Activated CD4-positive, CD25-positive, alpha-beta regulatory T cell treated with anti-CD3 and anti-CD28 coated beads, Interleukin-2, amount 50 U/mL, for 24 hours (primary cell): Measurements from ENCODE around the gene MAP1B.
"Not testable (repeated sequence)": the region's sequence is repeated elsewhere in the genome, so short reads cannot be mapped to it uniquely, and the experiment has no call there.

ENCODE experiments used
- ATAC-seq, 2 donors: fragments of 150-1000 bp; cut with Tn5 transposase; one replicate each; pipeline ENCODE4 v1.10.0; 2021; ENCODE audit warnings: mild to moderate bottlenecking in 1 of 2, moderate library complexity in 1 of 2

MAP1B gene

GRCh38 chr5:72107131-72107900 lies at the start of gene MAP1B:
TSS of gene MAP1B (plus strand) at chr5:72107475. CDS start at chr5:72107532, 57 bp downstream.
- ATAC-seq = no peak

DNA sequence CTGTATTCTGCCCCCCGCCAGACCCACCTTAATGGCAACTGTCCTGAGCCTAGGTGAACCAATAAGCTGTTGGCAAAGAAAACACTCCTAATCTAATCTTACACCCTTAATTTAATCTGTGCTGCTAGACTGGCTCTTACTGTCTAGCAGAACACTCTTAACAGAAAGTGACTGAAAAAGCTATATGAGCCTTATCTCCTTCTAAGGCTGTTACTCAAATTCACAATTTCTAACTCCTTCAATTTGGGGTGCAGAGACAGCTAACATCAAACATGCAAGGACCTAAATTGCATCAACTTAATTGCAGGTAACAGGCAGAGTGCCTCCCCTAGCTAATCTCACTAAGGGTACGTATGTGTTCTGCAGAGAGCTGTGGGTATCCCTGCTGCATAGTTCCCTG lies 49.5 kb upstream of the MAP1B start:
- no peak for ATAC-seq

DNA sequence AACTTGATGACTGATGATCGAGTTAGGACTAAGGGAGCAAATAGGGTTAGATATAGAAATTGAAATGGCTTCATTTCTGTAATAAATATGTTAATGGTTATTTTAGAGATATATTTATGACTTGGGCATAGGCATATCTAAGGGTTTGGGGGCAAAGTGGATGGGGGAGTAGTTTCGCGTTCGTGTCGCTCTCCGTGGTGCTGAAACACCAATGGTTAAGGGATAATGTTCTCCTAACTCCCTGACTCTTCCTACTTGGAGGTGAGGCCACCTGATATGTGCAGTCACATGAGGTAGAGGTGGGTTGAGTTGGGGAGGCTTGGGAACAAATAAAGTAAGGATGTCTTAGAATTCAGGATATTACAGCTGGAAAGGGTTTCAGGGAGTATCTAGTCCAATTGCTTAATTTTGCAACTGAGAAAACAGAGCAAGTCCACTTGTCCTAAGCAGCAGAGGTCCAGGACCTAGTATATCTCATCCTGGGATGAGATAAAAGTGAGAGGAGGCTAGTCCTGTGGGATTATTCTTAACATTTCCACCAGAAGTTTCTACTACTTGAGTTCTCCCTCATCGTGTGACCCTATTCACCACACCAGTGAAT lies 44.0 kb upstream of the MAP1B start:
- ATAC-seq = no peak

GRCh38 chr5:72064801-72065570 lies 42.3 kb upstream of the MAP1B start:
- ATAC-seq = no peak

- no peak for ATAC-seq
Observed at GRCh38 chr5:72065751-72066255, 41.5 kb upstream of the MAP1B start.

- no peak for ATAC-seq
Observed at GRCh38 chr5:72066705-72067107, 40.6 kb upstream of the MAP1B start.

- no peak for ATAC-seq
Observed at GRCh38 chr5:72067682-72068470, 39.4 kb upstream of the MAP1B start.

DNA sequence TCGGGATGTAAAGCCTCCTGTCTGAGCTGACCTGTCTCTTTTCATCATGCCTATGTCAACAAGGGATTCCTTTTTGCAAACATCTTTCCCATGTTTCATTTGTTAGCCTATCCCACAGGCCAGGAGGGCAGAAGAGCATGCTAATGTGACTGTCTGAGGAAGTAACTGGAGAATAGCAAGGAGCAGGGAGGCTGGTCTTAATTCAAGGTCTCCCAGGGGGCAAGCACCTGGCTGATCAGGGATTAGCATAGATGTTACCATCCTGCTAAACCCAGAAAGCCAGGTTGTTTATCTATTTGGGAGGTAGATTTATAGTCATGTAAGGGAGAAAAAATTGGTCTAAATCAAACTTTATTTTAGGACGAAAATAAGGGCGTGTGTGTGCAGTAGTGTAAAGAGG lies 36.7 kb upstream of the MAP1B start:
- ATAC-seq = no peak

GRCh38 chr5:72071906-72072305 lies 35.4 kb upstream of the MAP1B start:
- ATAC-seq = no peak

GRCh38 chr5:72074251-72074650 lies 33.0 kb upstream of the MAP1B start:
- ATAC-seq = no peak

GRCh38 chr5:72075461-72075860 lies 31.8 kb upstream of the MAP1B start:
- no peak for ATAC-seq

DNA sequence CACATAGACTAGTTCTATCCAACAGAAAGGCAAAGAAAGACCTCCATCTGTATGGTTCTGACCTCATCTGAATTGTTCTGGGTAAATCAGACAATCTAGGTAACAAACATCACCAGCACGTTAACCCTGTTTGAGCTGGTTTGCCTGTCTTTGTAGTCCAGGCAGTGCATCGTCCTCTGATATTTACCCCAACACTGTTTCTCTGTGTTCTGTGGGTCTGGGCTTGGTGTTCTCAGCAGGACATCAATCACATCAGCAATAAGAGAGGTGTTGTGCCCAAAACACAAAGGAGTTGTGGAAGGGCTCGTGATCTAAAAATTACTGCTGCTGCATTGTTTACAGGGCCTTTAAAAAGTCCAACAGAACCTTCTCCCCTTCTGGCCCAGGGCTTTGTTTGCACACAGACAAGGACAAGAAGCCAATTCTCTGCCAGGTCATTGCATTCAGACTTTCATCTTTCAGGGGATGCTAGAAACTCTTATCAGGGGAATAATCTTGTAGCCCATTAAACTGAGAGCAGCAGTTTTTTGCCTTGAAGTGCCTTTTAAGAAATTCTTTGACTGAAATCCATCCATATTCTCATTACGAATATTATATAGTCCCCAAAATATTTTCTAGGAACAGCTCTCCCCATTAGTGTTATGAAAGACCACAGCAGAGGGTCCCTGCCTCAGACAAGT lies 30.5 kb upstream of the MAP1B start:
- no peak for ATAC-seq

GRCh38 chr5:72077390-72077789 lies 29.9 kb upstream of the MAP1B start:
- ATAC-seq = no peak

DNA sequence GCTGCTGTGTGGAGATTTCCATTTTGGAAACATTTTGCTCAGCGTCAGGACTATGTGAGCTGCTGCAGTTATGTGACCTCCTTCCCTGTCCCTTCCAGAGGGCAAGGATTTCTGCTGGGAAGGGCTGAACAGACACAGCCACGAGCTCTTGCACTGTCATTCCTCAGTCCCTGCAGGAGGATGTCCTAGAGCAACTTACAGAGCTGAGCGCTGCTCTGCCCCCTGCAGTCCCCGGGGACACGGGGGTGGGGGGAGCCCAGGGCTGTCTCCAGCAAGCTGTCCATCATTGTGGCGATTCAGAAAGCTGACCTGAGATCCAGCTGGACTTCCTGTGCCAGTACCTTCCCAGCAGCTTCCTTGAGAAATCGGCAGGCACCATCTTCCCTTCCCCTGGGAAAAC lies 28.0 kb upstream of the MAP1B start:
- no peak for ATAC-seq

DNA sequence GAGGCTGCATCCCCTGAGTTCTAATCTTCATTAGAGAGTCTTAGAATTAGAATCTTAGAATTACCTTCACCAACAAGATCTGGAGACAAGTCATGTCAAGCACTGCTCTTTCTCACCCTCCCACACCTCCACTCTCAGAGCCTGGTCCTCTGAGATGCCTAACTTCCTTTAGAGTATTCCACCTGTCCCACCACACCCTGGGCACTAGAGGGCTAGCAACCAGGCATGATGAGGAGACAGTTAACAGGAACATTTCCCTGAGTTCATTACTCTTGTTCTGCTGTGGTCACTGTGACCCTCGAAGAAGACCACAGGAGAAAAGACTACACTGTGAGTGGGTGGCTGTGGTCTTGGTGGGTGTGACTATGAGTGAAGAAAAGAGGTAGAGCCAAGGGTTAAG lies 25.2 kb upstream of the MAP1B start:
- ATAC-seq = no peak

- no peak for ATAC-seq
Observed at GRCh38 chr5:72084876-72085275, 22.4 kb upstream of the MAP1B start.

- ATAC-seq = no peak
Observed at GRCh38 chr5:72085319-72085718, 22.0 kb upstream of the MAP1B start.

GRCh38 chr5:72089713-72090112 lies 17.6 kb upstream of the MAP1B start:
- ATAC-seq = not testable (repeated sequence)

GRCh38 chr5:72092074-72092473 lies 15.2 kb upstream of the MAP1B start:
- ATAC-seq = no peak

GRCh38 chr5:72093217-72093616 lies 14.1 kb upstream of the MAP1B start:
- peak in 1 of 2 donors; percentile 50 for ATAC-seq

DNA sequence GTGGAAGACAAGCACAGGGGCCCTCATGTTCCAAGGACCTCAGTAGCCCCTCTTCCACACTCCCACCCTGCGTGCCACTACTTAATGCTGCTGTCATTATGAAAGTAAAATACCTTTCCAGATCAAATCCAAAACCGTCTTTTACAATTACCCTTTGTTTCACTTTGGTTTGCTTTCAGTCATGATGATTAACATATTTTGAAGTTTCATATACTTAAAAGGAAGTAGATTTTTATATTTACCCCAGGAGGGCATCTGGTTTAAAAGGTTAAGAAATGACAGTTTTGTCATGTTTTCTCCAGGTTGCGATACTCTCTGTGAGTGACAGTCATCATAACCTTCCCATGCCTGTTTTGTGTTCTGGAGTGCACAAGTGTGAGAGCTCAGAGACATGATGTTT lies 13.5 kb upstream of the MAP1B start:
- ATAC-seq = peak in 1 of 2 donors; percentile 75

DNA sequence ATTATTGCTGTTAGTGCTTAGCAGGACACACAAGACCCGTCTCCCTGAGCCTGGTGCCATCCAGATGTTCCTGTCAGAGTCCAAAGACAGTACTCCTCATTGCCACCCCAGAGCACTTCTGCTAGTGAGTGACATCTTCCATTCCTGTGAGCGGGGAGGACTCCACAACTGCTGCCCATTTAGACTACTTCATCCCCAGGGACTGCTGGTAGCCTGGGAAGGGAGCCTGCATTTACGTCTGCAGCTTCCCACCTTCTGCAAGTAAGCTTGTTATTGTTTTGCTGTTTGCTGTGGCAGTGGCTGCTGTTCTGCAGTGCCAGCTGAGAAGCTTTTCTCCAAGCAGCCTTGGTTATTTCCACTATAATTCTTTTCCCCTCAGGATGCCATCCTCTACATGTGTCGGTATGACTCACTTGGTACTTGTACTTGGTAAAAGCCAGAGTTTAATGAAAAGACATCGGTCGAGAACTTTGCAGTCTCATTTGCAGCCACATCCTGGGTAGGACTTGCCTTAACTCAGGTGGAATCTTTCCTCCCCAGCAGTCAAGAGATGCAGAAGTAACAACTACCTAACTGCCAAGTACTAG lies 10.6 kb upstream of the MAP1B start:
- no peak for ATAC-seq
